Smooth muscle cell (in vitro differentiated cells): ENCODE measurements around the gene RNF168. TPM values are rescaled to one million over a fixed set of nuclear protein-coding genes. Genes with fewer than 3 reads are reported as not detected.
A peak's percentile ranks its signal among the peaks of the same experiment; 100 is the strongest.

Experiments
- DNase-seq: peaks from one replicate; lab custom pipeline; 2025; ENCODE audit not compliant: unreplicated experiment; lab: John Stamatoyannopoulos, UW
- H2AFZ ChIP-seq: fragments of 200-600 bp; sonication (generic); 2 replicates; pipeline ENCODE4 v1.6.0; 2016; ENCODE audit warnings: antibody characterized with exemption, low read depth, mild to moderate bottlenecking
- H3F3A ChIP-seq: fragments of 200-600 bp; sonication (generic); 2 replicates; pipeline ENCODE4 v1.6.0; 2017; ENCODE audit warnings: antibody characterized with exemption, low read depth
- H3K27ac ChIP-seq: fragments of 200-600 bp; sonication (generic); 2 replicates; pipeline ENCODE4 v1.5.1; 2016; ENCODE audit warnings: low read depth, mild to moderate bottlenecking
- H3K27me3 ChIP-seq: fragments of 200-600 bp; sonication (generic); 2 replicates; pipeline ENCODE4 v1.6.1; 2016; ENCODE audit warnings: low read depth, mild to moderate bottlenecking
- H3K36me3 ChIP-seq: fragments of 200-600 bp; sonication (generic); 2 replicates; pipeline ENCODE4 v1.5.1; 2016; ENCODE audit warnings: low read depth
- H3K4me1 ChIP-seq: fragments of 200-600 bp; sonication (generic); 2 replicates; pipeline ENCODE4 v1.5.1; 2016; ENCODE audit warnings: low read depth
- H3K4me2 ChIP-seq: fragments of 200-600 bp; sonication (generic); 2 replicates; pipeline ENCODE4 v1.6.0; 2016; ENCODE audit warnings: mild to moderate bottlenecking
- H3K4me3 ChIP-seq: fragments of 200-600 bp; sonication (generic); 2 replicates; pipeline ENCODE4 v1.5.1; 2016; ENCODE audit warnings: mild to moderate bottlenecking
- H3K79me2 ChIP-seq: fragments of 200-600 bp; sonication (generic); 2 replicates; pipeline ENCODE4 v1.6.0; 2016; ENCODE audit warnings: low read depth, mild to moderate bottlenecking
- H3K9ac ChIP-seq: fragments of 200-600 bp; sonication (generic); 2 replicates; pipeline ENCODE4 v1.6.0; 2016; ENCODE audit warnings: low read depth
- H3K9me3 ChIP-seq: fragments of 200-600 bp; sonication (generic); replicated peaks from 2 replicates; pipeline ENCODE4 v1.5.1; 2016; ENCODE audit warnings: low read depth
- H4K20me1 ChIP-seq: fragments of 200-600 bp; sonication (generic); 2 replicates; pipeline ENCODE4 v1.6.0; 2016; ENCODE audit warnings: low read depth
- WGBS: methylation state at CpG from one replicate; pipeline ENCODE4 v1.1.7; 2016; ENCODE audit warnings: low lambda C conversion rate; 5-methylcytosine and 5-hydroxymethylcytosine counted together
- polyA plus RNA-seq: library from polyadenylated mRNA; unstranded; fragments of >200 nt; fragmentation: Nextera tagmentation; extraction: Ambion mirVana; gene quantifications from 2 replicates; pipeline ENCODE4 v1.2.1, GENCODE V29; 2016
- total RNA-seq: library from RNA; depleted of rRNA; stranded (reverse); fragments of >200 nt; gene quantifications from 2 replicates; pipeline ENCODE4 v1.2.3, GENCODE V29; 2014
- TF ChIP-seq, protein P1 (sequence below): fragments of 200-600 bp; sonication (generic); IDR thresholded peaks from 2 replicates; pipeline ENCODE4 v1.5.1; 2017; ENCODE audit warnings: borderline replicate concordance, mild to moderate bottlenecking, antibody characterized with exemption; ENCODE audit not compliant: insufficient read depth, poor library complexity, severe bottlenecking

Gene RNF168
- total and polyA plus RNA-seq, 2 experiments from 2014 or later, result 8.1 to 25.9 TPM

DNA sequence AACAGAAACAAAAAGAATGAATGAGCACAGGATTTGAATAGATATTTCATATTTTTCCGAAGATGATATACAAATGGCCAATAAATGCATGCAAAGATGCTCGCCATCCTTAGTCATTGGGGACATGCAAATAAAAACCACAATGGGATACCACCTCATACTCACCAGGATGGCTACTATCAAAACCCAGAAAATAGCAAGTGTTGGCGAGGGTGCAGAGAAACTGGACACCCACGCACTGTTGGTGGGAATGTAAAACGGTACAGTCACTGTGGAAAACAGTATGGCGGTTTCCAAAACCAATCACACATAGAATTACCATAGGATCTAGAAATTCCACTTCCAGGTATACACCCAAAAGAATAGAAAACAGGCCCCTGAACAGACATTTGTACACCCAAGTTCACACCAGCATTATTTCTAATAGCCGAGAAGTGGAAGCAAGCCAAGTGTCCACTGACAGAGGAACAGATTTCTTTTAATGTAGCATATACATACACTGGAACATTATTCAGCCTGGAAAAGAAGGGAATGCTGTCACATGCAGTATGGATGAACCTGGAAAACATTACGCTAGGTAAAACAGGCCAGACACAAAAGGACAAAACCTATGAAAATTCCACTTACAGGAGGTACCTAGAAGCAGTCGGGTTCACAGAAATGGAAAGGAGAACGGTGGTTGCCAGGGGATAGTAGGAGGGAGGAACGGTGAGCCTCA lies 3.6 kb downstream of the RNF168 start:
- DNase-seq, result no peak
- Histone ChIP-seq H3K79me2 (peaks cover 73% of the 10 kb centered on the region), H3K36me3 (peaks cover 3% of the 10 kb centered on the region), H4K20me1 (peaks cover 60% of the 10 kb centered on the region), H3K4me1 (peaks cover 6% of the 10 kb centered on the region), H2AFZ (no peak overlapping the region), H3K9ac (peak overlapping the region; percentile 91), H3K27ac (peak overlapping the region; percentile 97), H3K4me2 (peak overlapping the region; percentile 89), H3K9me3 (no peaks in the 10 kb centered on the region), H3K4me3 (peak overlapping the region; percentile 77), H3K27me3 (no peaks in the 10 kb centered on the region), H3F3A (peaks cover 6% of the 10 kb centered on the region)
- 62% methylated on average over 11 of the region's 11 CpGs for WGBS
- TF ChIP-seq, protein P1, sequence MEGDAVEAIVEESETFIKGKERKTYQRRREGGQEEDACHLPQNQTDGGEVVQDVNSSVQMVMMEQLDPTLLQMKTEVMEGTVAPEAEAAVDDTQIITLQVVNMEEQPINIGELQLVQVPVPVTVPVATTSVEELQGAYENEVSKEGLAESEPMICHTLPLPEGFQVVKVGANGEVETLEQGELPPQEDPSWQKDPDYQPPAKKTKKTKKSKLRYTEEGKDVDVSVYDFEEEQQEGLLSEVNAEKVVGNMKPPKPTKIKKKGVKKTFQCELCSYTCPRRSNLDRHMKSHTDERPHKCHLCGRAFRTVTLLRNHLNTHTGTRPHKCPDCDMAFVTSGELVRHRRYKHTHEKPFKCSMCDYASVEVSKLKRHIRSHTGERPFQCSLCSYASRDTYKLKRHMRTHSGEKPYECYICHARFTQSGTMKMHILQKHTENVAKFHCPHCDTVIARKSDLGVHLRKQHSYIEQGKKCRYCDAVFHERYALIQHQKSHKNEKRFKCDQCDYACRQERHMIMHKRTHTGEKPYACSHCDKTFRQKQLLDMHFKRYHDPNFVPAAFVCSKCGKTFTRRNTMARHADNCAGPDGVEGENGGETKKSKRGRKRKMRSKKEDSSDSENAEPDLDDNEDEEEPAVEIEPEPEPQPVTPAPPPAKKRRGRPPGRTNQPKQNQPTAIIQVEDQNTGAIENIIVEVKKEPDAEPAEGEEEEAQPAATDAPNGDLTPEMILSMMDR, result no peak

DNA sequence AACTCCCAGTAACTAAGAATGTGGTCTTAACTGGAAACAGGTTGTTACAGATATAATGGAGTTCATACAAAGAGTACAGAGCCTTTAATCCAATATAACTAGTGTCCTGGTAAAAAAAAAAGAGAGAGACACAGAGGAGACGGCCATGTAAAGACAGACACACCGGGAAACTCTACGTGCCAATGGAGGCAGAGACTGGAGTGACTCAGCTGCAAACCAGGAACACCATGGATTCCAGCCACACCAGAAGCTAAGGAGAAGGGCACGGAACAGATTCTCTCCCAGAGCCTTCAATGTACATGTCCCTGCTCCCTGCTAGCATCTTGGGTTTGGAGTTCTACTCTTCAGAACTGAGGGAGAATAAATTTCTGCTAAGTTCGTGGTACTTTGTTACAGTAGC lies 4.5 kb downstream of the RNF168 start:
- TF ChIP-seq, protein P1, result no peak
- Histone ChIP-seq H3K27me3 (no peaks in the 10 kb centered on the region), H4K20me1 (peaks cover 69% of the 10 kb centered on the region), H3F3A (peaks cover 6% of the 10 kb centered on the region), H3K9me3 (no peaks in the 10 kb centered on the region), H3K36me3 (peaks cover 3% of the 10 kb centered on the region), H3K4me2 (peak overlapping the region; percentile 89), H3K4me3 (no peak overlapping the region), H3K79me2 (peaks cover 82% of the 10 kb centered on the region), H3K9ac (peak overlapping the region; percentile 64), H2AFZ (no peak overlapping the region), H3K27ac (peak overlapping the region; percentile 97), H3K4me1 (peaks cover 6% of the 10 kb centered on the region)
- DNase-seq, result no peak
- 27% methylated on average over 5 of the region's 5 CpGs for WGBS

DNA sequence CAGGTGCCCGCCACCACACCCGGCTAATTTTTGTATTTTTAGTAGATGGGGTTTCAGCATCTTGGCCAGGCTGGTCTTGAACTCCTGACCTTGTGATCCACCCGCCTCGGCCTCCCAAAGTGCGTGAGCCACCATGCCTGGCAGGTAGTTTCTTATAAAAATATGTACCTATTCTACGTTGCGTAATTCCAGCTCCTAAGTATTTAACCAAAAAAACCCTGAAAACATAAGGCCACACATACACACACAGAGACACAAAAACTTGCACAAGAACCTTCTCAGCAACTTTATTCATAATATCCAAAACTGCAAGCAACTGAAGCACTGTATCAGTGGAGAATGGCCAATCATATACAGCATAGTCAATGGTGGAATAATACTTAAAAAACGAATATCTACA lies 5.3 kb downstream of the RNF168 start:
- no peaks in the 10 kb centered on the region for H3K9me3 ChIP-seq
- DNase-seq, result no peak
- H3K27ac ChIP-seq, result peak overlapping the region; percentile 97
- H3K4me2 ChIP-seq, result peak overlapping the region; percentile 89
- H3K27me3 ChIP-seq, result no peaks in the 10 kb centered on the region
- H3K36me3 ChIP-seq, result peaks cover 3% of the 10 kb centered on the region
- no peak overlapping the region for H3K9ac ChIP-seq
- peaks cover 89% of the 10 kb centered on the region for H3K79me2 ChIP-seq
- H2AFZ ChIP-seq, result no peak overlapping the region
- no peak overlapping the region for H3K4me3 ChIP-seq
- H3K4me1 ChIP-seq, result peaks cover 6% of the 10 kb centered on the region
- 98% methylated on average over 8 of the region's 8 CpGs for WGBS
- TF ChIP-seq, protein P1, result no peak
- H3F3A ChIP-seq, result peaks cover 5% of the 10 kb centered on the region
- H4K20me1 ChIP-seq, result peaks cover 77% of the 10 kb centered on the region

DNA sequence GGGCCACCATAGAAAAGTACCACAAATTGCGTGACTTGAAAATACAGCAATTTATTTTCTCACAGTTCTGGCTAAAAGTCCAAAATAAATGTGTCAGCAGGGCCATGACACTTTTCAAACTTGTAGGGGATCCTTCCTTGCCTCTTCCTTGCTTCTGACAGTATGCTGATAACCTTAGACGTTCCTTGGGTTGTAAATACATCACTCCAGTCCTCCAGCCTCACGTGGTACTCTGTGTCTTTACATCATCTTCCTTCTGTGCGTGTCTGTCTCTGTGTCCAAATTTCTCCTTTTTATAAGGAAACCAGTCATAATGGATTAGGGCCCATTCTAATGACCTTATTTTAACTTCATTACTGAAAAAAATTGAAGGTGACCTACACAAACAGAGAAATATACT lies 7.4 kb downstream of the RNF168 start:
- H3K4me2 ChIP-seq, result no peak overlapping the region
- H3K4me1 ChIP-seq, result peaks cover 6% of the 10 kb centered on the region
- peaks cover 92% of the 10 kb centered on the region for H4K20me1 ChIP-seq
- 83% methylated on average over 4 of the region's 4 CpGs for WGBS
- DNase-seq, result no peak
- H3K9me3 ChIP-seq, result no peaks in the 10 kb centered on the region
- no peak overlapping the region for H2AFZ ChIP-seq
- peaks cover 99% of the 10 kb centered on the region for H3K79me2 ChIP-seq
- no peak overlapping the region for H3K27ac ChIP-seq
- H3K4me3 ChIP-seq, result no peak overlapping the region
- H3K27me3 ChIP-seq, result no peaks in the 10 kb centered on the region
- H3F3A ChIP-seq, result no peaks in the 10 kb centered on the region
- TF ChIP-seq, protein P1, result no peak
- H3K36me3 ChIP-seq, result peaks cover 3% of the 10 kb centered on the region
- H3K9ac ChIP-seq, result no peak overlapping the region
